Activated CD4-positive, alpha-beta memory T cell treated with anti-CD3 and anti-CD28 coated beads for 36 hours (primary cell): Measurements from ENCODE around the gene TSC1. TPM values are rescaled to one million over a fixed set of nuclear protein-coding genes. Genes with fewer than 3 reads are reported as not detected.
A peak's percentile ranks its signal among the peaks of the same experiment; 100 is the strongest.

Source experiments
- CTCF ChIA-PET: fragments of 350-600 bp; sonication (Branson Sonifier 250); formaldehyde crosslinking; loops from one replicate; lab custom pipeline; 2021; ENCODE audit warnings: antibody characterized with exemption, inconsistent platforms; lab: Charles Lee
- POLR2A ChIA-PET: fragments of 350-600 bp; sonication (Branson Sonifier 250); formaldehyde crosslinking; loops from one replicate; lab custom pipeline; 2021; ENCODE audit warnings: antibody characterized with exemption; lab: Charles Lee
- DNase-seq: peaks from one replicate; pipeline ENCODE4 v3.0.0-alpha.2; 2020
- H3K27ac Mint-ChIP-seq: one replicate; pipeline ENCODE4 v1.8.0; 2021; ENCODE audit warnings: mixed read lengths
- H3K27me3 Mint-ChIP-seq: one replicate; pipeline ENCODE4 v1.8.0; 2021; ENCODE audit warnings: mixed read lengths
- H3K36me3 Mint-ChIP-seq: one replicate; pipeline ENCODE4 v1.8.0; 2021; ENCODE audit warnings: mixed read lengths
- H3K4me1 Mint-ChIP-seq: one replicate; pipeline ENCODE4 v1.8.0; 2021; ENCODE audit warnings: low read depth, mixed read lengths
- H3K4me3 Mint-ChIP-seq: one replicate; pipeline ENCODE4 v1.8.0; 2021; ENCODE audit warnings: mild to moderate bottlenecking, mixed read lengths
- H3K9me3 Mint-ChIP-seq: one replicate; pipeline ENCODE4 v1.8.0; 2021; ENCODE audit warnings: mixed read lengths
- intact Hi-C: fragments of 100-400 bp; cut with micrococcal nuclease; formaldehyde crosslinking; loops from one replicate; pipeline ENCODE4 v1.15.1; 2023
- total RNA-seq, 2 experiments: library from RNA; stranded (reverse); gene quantifications; one replicate each; pipeline ENCODE4 v1.2.3, GENCODE V29; 2021

Gene TSC1
- total RNA-seq, 2 experiments from 2014 or later, result 19.6 to 23.6 TPM

- CTCF ChIA-PET, result no interaction called here
- Mint-ChIP-seq H3K27me3 (no peaks in the 10 kb centered on the region), H3K4me1 (no peaks in the 10 kb centered on the region), H3K27ac (no peak overlapping the region), H3K4me3 (no peak overlapping the region), H3K9me3 (no peaks in the 10 kb centered on the region), H3K36me3 (peaks cover 25% of the 10 kb centered on the region)
- DNase-seq, result no peak
- POLR2A ChIA-PET, result no interaction called here
- intact Hi-C loops, result no loop called here
Observed at GRCh38 chr9:132896264-132896663, 48.2 kb downstream of the TSC1 start.

DNA sequence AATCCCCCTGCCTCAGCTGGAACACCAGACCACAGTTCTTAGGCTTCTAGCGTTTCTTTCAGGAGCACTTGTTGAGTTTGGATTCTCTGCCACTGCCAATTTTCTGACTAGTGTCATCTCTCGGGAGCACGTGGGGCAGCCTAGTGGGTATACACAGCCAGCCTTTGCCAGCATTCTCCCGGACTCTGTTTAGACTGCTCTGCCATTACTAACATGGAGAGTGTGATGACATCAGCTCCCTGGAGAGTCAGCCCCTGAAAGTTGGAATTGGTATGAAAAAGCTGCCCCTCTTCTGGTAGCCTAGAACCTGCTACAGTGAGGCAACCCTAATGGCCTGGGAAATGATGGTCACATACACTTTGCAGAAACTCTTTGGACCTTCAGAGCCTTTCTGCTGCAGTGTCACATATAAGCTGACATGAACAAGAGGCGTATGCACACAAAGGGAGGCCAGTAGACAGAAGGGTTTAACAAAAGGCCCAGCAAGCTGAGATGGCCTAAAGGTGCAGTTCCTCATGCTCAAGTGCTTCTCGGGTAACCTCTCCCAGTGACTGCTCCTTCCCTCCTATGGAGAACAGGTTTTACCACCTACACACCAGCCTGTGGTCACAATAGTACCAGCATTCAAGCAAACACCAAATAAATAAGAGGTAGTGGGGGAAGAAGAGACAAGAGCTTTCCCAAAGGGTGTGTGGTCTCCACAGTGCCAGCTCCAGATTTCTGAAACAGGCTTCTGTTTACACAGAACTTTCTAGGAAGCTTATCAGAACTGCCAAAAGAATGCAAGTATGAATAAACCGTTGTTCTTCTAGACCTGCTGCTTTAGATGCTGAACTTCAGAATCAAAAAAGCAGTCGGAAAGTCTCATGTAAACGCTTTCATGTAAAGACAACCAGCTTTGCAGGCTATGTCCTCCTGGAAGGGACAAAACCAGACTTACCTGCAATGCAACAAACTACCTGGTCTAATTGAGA, 49.3 kb downstream of the TSC1 start:
- no peaks in the 10 kb centered on the region for H3K27me3 Mint-ChIP-seq
- POLR2A ChIA-PET, result interaction anchor here (0.6 kb wide), 1 partner anchor 16 kb away, joined by 3 read pairs; no protein-coding TSS in a partner anchor
- no peak overlapping the region for H3K27ac Mint-ChIP-seq
- no peak for DNase-seq
- H3K36me3 Mint-ChIP-seq, result peaks cover 21% of the 10 kb centered on the region
- CTCF ChIA-PET, result interaction anchor here (2.7 kb wide), 1 partner anchor 7 kb away, joined by 11 read pairs; no protein-coding TSS in a partner anchor
- no peak overlapping the region for H3K4me3 Mint-ChIP-seq
- intact Hi-C loops, result no loop called here
- H3K4me1 Mint-ChIP-seq, result no peaks in the 10 kb centered on the region
- H3K9me3 Mint-ChIP-seq, result no peaks in the 10 kb centered on the region

DNA sequence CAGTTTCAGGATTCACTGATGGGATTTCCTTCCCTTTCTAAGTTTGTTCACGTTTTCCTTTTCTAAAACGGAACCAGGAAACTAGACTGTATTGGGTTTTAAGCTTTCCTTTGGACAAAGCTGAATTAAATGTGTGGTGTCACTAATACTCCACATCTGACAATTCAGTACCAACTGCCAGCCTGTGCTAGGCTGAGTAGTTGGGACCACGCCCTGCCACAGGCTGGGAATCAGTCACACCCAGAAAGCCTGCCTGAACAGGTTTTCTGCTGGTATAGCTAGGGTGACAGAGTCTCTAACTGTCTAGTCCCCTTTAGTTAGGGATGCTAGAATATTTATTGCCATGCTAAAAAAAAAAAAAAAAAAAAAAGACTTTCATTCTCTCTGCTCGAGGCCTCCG, 50.1 kb downstream of the TSC1 start:
- Mint-ChIP-seq H3K4me1 (no peaks in the 10 kb centered on the region), H3K27ac (no peak overlapping the region), H3K27me3 (no peaks in the 10 kb centered on the region), H3K36me3 (peaks cover 21% of the 10 kb centered on the region), H3K4me3 (no peak overlapping the region), H3K9me3 (no peaks in the 10 kb centered on the region)
- ChIA-PET POLR2A (interaction anchor here (0.6 kb wide), 1 partner anchor 16 kb away, joined by 3 read pairs; no protein-coding TSS in a partner anchor), CTCF (interaction anchor here (2.7 kb wide), 1 partner anchor 8 kb away, joined by 11 read pairs; no protein-coding TSS in a partner anchor)
- DNase-seq, result no peak
- intact Hi-C loops, result no loop called here

DNA sequence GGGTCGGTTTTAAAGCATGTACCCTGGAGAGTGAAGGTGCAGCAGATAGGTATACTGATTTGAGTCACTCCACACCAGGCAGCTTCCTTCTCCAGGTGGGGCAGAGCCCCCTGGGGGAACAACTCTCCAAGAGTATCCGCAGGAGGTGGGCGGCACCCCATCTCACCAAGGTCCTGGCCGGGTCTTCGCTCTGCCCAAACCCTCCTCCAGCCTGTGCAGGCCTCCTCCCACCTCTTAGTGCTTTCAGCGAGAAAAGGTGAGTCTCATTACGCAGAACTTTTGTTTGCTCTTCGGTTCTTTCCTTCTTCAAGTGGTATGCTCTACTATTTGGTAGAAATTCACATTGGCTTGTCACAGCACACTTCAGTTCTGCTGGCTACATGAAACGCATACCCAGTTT, 52.0 kb downstream of the TSC1 start:
- CTCF ChIA-PET, result interaction anchor here (2.7 kb wide), 1 partner anchor 9 kb away, joined by 11 read pairs; no protein-coding TSS in a partner anchor
- no peaks in the 10 kb centered on the region for H3K4me1 Mint-ChIP-seq

GRCh38 chr9:132888151-132888550, 56.3 kb downstream of the TSC1 start:
- intact Hi-C loops, result no loop called here
- DNase-seq, result peak; percentile 2
- Mint-ChIP-seq H3K27me3 (no peaks in the 10 kb centered on the region), H3K27ac (no peak overlapping the region), H3K4me3 (no peak overlapping the region), H3K36me3 (no peaks in the 10 kb centered on the region), H3K9me3 (no peaks in the 10 kb centered on the region), H3K4me1 (no peaks in the 10 kb centered on the region)
- CTCF ChIA-PET, result interaction anchor here (1.2 kb wide), 1 partner anchor 17 kb away, joined by 3 read pairs; no protein-coding TSS in a partner anchor
- POLR2A ChIA-PET, result no interaction called here

More for the DNA sequence above, 52.0 kb downstream of the TSC1 start:
- Mint-ChIP-seq H3K27ac (no peak overlapping the region), H3K4me3 (no peak overlapping the region), H3K9me3 (no peaks in the 10 kb centered on the region), H3K36me3 (peaks cover 18% of the 10 kb centered on the region), H3K27me3 (no peaks in the 10 kb centered on the region)
- intact Hi-C loops, result no loop called here
- DNase-seq, result no peak
- POLR2A ChIA-PET, result no interaction called here

DNA sequence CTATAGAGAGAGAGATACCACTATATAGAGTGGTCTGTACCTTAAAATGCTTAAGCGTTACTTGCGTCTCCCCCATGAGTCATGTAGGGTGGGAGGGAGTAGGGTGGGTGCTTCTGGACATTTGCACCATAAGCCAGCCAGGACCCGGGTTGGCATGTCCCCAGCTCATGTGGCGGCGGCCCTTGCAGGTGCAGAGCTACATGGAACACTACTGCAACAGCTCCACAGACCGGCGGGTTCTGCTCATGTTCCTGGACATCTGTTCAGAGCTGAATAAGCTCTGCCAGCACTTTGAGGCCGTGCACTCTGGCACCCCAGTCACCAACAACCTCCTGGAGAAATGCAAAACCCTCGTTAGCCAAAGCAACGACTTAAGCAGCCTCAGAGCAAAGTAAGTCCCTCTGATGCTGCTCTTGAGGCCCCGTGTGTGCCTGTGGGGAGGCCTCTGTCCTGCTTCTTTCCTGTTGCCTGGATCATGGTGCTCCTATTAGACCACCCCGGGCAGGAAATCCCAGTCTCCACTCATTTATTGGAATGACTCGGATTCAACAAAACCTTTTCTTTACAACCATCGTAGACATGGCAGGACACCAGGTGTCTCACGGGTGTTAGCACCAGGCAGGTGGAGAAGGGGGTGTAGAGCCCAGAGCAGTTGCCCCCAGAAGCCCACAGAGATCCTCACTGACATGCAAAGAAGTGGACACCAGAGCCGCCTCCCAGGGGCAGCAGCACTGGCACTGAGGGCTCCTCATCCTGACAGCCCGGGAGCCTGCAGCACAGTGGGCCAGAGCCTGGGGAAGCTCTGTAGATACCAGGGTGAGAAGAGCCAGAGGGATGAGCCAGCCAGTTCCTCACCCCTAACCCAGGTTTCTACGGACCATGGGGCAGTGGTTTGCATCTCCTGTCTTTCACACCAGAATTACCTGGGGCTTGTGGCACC, 57.0 kb downstream of the TSC1 start:
- Mint-ChIP-seq H3K9me3 (no peaks in the 10 kb centered on the region), H3K36me3 (no peaks in the 10 kb centered on the region), H3K4me1 (peaks cover 3% of the 10 kb centered on the region), H3K27ac (no peak overlapping the region), H3K27me3 (no peaks in the 10 kb centered on the region), H3K4me3 (no peak overlapping the region)
- POLR2A ChIA-PET, result no interaction called here
- intact Hi-C loops, result no loop called here
- no peak for DNase-seq
- CTCF ChIA-PET, result no interaction called here

GRCh38 chr9:132886334-132886725, 58.1 kb downstream of the TSC1 start:
- intact Hi-C loops, result no loop called here
- no peaks in the 10 kb centered on the region for H3K9me3 Mint-ChIP-seq
- no peak for DNase-seq
- ChIA-PET POLR2A (no interaction called here), CTCF (no interaction called here)
- H3K27me3 Mint-ChIP-seq, result no peaks in the 10 kb centered on the region
- H3K36me3 Mint-ChIP-seq, result no peaks in the 10 kb centered on the region
- H3K4me1 Mint-ChIP-seq, result peaks cover 3% of the 10 kb centered on the region
- H3K27ac Mint-ChIP-seq, result no peak overlapping the region
- no peak overlapping the region for H3K4me3 Mint-ChIP-seq

GRCh38 chr9:132885720-132886333, 58.6 kb downstream of the TSC1 start:
- intact Hi-C loops, result no loop called here
- POLR2A ChIA-PET, result no interaction called here

GRCh38 chr9:132883349-132884294, 60.8 kb downstream of the TSC1 start:
- no peaks in the 10 kb centered on the region for H3K27me3 Mint-ChIP-seq
- no peak overlapping the region for H3K4me3 Mint-ChIP-seq
- ChIA-PET CTCF (interaction anchor here (0.9 to 1.2 kb wide), 2 partner anchors 16 to 18 kb away, joined by 3 to 4 read pairs; no protein-coding TSS in a partner anchor), POLR2A (no interaction called here)
- DNase-seq, result no peak
- peaks cover 14% of the 10 kb centered on the region for H3K4me1 Mint-ChIP-seq
- intact Hi-C loops, result no loop called here
- H3K27ac Mint-ChIP-seq, result no peak overlapping the region
- H3K9me3 Mint-ChIP-seq, result no peaks in the 10 kb centered on the region
- no peaks in the 10 kb centered on the region for H3K36me3 Mint-ChIP-seq

More at GRCh38 chr9:132885720-132886333, 58.6 kb downstream of the TSC1 start:
- CTCF ChIA-PET, result no interaction called here
- Mint-ChIP-seq H3K27ac (no peak overlapping the region), H3K27me3 (no peaks in the 10 kb centered on the region), H3K4me3 (no peak overlapping the region), H3K4me1 (peaks cover 3% of the 10 kb centered on the region), H3K9me3 (no peaks in the 10 kb centered on the region), H3K36me3 (no peaks in the 10 kb centered on the region)
- no peak for DNase-seq

GRCh38 chr9:132882616-132883015, 61.8 kb downstream of the TSC1 start:
- Mint-ChIP-seq H3K4me3 (no peak overlapping the region), H3K36me3 (no peaks in the 10 kb centered on the region), H3K4me1 (peaks cover 14% of the 10 kb centered on the region), H3K27me3 (no peaks in the 10 kb centered on the region), H3K9me3 (no peaks in the 10 kb centered on the region), H3K27ac (no peak overlapping the region)
- CTCF ChIA-PET, result interaction anchor here (0.9 to 1.2 kb wide), 3 partner anchors 17 to 20 kb away, joined by 3 to 4 read pairs (median 3); no protein-coding TSS in a partner anchor
- intact Hi-C loops, result no loop called here
- DNase-seq, result no peak
- POLR2A ChIA-PET, result no interaction called here
